Measurements from ENCODE around the gene DSG2.

Gene DSG2

DNA sequence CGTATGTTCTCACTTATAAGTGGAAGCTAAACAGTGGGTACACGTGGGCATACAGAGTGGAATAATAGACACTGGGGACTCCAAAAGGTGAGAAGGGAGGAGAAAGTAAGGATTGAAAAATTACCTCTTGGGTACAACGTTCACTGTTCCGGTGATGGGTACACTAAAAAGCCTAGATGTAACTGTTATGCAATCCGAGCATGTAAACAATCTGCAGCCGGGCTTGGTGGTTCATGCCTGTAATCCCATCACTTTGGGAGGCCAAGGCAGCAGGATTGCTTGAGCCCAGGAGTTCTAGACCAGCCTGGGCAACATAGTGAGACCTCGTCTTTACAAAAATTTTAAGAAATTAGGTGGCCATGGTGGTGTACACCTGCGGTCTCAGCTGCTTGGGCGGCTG is 60.6 kb downstream of the DSG2 start:
- Histone ChIP-seq H3K4me3 (ENCODE audit: low read depth in 1 of 2, low read length in 2 of 2) (no peak overlapping the region), H3K4me1 (ENCODE audit: insufficient read depth, low read length) (no peaks in the 10 kb centered on the region), H3K36me3 (ENCODE audit: insufficient read depth, low read length) (no peaks in the 10 kb centered on the region), H3K27me3 (ENCODE audit: insufficient read depth, low read length, poor library complexity) (peaks cover 4% of the 10 kb centered on the region), H3K79me2 (ENCODE audit: insufficient read depth, low read length) (no peaks in the 10 kb centered on the region), H4K20me1 (ENCODE audit: insufficient read depth, low read length) (no peaks in the 10 kb centered on the region), H2AFZ (ENCODE audit: low read depth, low read length) (no peak overlapping the region), H3K9ac (ENCODE audit: low read depth, low read length) (no peak overlapping the region), H3K9me3 (ENCODE audit: insufficient read depth, low read length, severe bottlenecking) (no peaks in the 10 kb centered on the region), H3K4me2 (ENCODE audit: insufficient read depth, low read length) (no peak overlapping the region), H3K27ac (ENCODE audit: low read length) (no peak overlapping the region)
- ATAC-seq (ENCODE audit: insufficient read depth, low read depth) (no peak), DNase-seq (no peak)
- TF ChIP-seq, protein P1, sequence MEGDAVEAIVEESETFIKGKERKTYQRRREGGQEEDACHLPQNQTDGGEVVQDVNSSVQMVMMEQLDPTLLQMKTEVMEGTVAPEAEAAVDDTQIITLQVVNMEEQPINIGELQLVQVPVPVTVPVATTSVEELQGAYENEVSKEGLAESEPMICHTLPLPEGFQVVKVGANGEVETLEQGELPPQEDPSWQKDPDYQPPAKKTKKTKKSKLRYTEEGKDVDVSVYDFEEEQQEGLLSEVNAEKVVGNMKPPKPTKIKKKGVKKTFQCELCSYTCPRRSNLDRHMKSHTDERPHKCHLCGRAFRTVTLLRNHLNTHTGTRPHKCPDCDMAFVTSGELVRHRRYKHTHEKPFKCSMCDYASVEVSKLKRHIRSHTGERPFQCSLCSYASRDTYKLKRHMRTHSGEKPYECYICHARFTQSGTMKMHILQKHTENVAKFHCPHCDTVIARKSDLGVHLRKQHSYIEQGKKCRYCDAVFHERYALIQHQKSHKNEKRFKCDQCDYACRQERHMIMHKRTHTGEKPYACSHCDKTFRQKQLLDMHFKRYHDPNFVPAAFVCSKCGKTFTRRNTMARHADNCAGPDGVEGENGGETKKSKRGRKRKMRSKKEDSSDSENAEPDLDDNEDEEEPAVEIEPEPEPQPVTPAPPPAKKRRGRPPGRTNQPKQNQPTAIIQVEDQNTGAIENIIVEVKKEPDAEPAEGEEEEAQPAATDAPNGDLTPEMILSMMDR (IDR thresholded peaks at IDR 0.05; ENCODE audit: borderline replicate concordance, extremely low read depth, low read length, poor library complexity, severe bottlenecking) = no peak
- no peak for TF ChIP-seq EZH2 (IDR thresholded peaks at IDR 0.05; ENCODE audit: borderline replicate concordance, low read depth, low read length, severe bottlenecking)

DNA sequence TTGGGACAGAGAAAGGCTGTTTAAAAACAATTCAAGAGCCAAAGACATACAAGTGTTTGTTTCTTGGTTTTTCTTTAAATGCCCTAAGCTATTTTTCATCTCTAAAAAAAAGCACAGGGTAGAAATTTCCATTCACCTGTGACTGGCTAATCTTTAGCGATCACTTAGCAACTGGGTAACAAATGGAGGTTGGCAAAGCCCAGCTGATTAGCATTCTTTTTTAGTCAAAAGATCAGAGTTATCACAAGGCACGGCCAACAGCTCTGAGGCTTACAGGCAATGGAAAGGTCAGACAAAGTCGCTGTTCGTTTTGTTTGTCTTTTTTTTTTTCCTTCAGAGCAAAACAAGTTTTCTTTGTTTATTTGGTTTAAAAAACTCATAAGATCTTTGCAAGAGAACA is 64.7 kb downstream of the DSG2 start:
- DNase-seq (no peak), ATAC-seq (ENCODE audit: insufficient read depth, low read depth) (no peak)
- no peak overlapping the region for H3K4me3 ChIP-seq (ENCODE audit: low read depth in 1 of 2, low read length in 2 of 2)
- H3K27me3 ChIP-seq (ENCODE audit: insufficient read depth, low read length, poor library complexity) = peaks cover 4% of the 10 kb centered on the region
- no peak overlapping the region for H3K4me2 ChIP-seq (ENCODE audit: insufficient read depth, low read length)
- H3K36me3 ChIP-seq (ENCODE audit: insufficient read depth, low read length) = no peaks in the 10 kb centered on the region
- no peaks in the 10 kb centered on the region for H3K9me3 ChIP-seq (ENCODE audit: insufficient read depth, low read length, severe bottlenecking)
- H2AFZ ChIP-seq (ENCODE audit: low read depth, low read length) = no peak overlapping the region
- TF ChIP-seq EZH2 (IDR thresholded peaks at IDR 0.05; ENCODE audit: borderline replicate concordance, low read depth, low read length, severe bottlenecking) = no peak
- TF ChIP-seq, protein P1 (IDR thresholded peaks at IDR 0.05; ENCODE audit: borderline replicate concordance, extremely low read depth, low read length, poor library complexity, severe bottlenecking) = no peak
- no peaks in the 10 kb centered on the region; the same call in 1 of the 2 replicates for H4K20me1 ChIP-seq (ENCODE audit: insufficient read depth, low read length)
- H3K4me1 ChIP-seq (ENCODE audit: insufficient read depth, low read length) = no peaks in the 10 kb centered on the region
- H3K27ac ChIP-seq (ENCODE audit: low read length) = no peak overlapping the region
- no peaks in the 10 kb centered on the region for H3K79me2 ChIP-seq (ENCODE audit: insufficient read depth, low read length)
- no peak overlapping the region for H3K9ac ChIP-seq (ENCODE audit: low read depth, low read length)

DNA sequence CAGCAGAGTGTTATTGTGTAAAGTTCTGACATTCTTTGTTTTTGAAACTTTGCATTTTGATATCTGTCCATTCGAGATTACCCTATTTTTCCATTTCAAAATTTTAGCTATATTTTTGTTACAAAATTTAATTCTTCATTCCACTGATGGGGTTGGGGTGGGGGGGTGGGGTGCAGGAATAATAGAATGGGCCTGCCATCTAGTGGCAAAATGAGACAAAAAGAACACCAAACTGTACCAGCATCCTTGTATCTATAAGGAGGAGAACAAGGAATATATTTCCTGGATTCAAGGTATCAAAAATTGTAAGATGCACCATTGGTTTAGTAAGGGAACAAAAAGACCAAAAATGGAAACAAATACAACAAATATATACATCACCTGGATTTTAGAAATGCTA is 65.8 kb downstream of the DSG2 start:
- H2AFZ ChIP-seq (ENCODE audit: low read depth, low read length) = no peak overlapping the region
- no peak overlapping the region for H3K27ac ChIP-seq (ENCODE audit: low read length)
- H3K9me3 ChIP-seq (ENCODE audit: insufficient read depth, low read length, severe bottlenecking) = no peaks in the 10 kb centered on the region
- H3K36me3 ChIP-seq (ENCODE audit: insufficient read depth, low read length) = no peaks in the 10 kb centered on the region
- H3K27me3 ChIP-seq (ENCODE audit: insufficient read depth, low read length, poor library complexity) = peaks cover 4% of the 10 kb centered on the region
- DNase-seq (no peak), ATAC-seq (ENCODE audit: insufficient read depth, low read depth) (no peak)
- no peak overlapping the region for H3K9ac ChIP-seq (ENCODE audit: low read depth, low read length)
- no peak overlapping the region for H3K4me3 ChIP-seq (ENCODE audit: low read depth in 1 of 2, low read length in 2 of 2)
- H3K4me1 ChIP-seq (ENCODE audit: insufficient read depth, low read length) = no peaks in the 10 kb centered on the region
- H3K4me2 ChIP-seq (ENCODE audit: insufficient read depth, low read length) = no peak overlapping the region
- no peak for TF ChIP-seq EZH2 (IDR thresholded peaks at IDR 0.05; ENCODE audit: borderline replicate concordance, low read depth, low read length, severe bottlenecking)
- TF ChIP-seq, protein P1 (IDR thresholded peaks at IDR 0.05; ENCODE audit: borderline replicate concordance, extremely low read depth, low read length, poor library complexity, severe bottlenecking) = peak; percentile 8
- no peaks in the 10 kb centered on the region; the same call in 1 of the 2 replicates for H4K20me1 ChIP-seq (ENCODE audit: insufficient read depth, low read length)
- no peaks in the 10 kb centered on the region for H3K79me2 ChIP-seq (ENCODE audit: insufficient read depth, low read length)

DNA sequence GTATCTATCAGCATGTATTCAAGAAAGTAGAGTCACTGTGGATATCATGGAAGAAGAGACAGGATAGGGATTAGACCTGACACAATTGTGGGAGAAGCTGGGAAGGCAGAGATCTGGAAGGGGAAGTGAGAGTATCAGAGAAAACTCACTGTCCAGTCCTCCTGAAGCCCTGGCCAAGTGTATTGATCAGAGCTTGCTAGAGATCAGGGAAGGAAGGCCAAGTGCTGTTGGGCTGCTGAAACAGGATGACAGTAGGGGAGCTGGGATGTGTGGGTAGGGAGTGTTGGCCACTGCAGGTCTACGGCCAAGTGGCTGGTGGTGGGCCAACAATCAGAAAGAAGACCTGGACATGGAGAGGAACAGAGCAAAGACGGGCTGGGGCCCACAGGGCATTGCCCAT is 67.4 kb downstream of the DSG2 start:
- DNase-seq = no peak
- Histone ChIP-seq H3K27me3 (ENCODE audit: insufficient read depth, low read length, poor library complexity) (peaks cover 4% of the 10 kb centered on the region), H2AFZ (ENCODE audit: low read depth, low read length) (no peak overlapping the region), H3K36me3 (ENCODE audit: insufficient read depth, low read length) (no peaks in the 10 kb centered on the region), H3K9me3 (ENCODE audit: insufficient read depth, low read length, severe bottlenecking) (no peaks in the 10 kb centered on the region), H3K9ac (ENCODE audit: low read depth, low read length) (no peak overlapping the region), H3K4me2 (ENCODE audit: insufficient read depth, low read length) (no peak overlapping the region), H3K4me1 (ENCODE audit: insufficient read depth, low read length) (no peaks in the 10 kb centered on the region), H4K20me1 (ENCODE audit: insufficient read depth, low read length) (no peaks in the 10 kb centered on the region; the same call in 1 of the 2 replicates), H3K4me3 (ENCODE audit: low read depth in 1 of 2, low read length in 2 of 2) (no peak overlapping the region), H3K27ac (ENCODE audit: low read length) (no peak overlapping the region), H3K79me2 (ENCODE audit: insufficient read depth, low read length) (no peaks in the 10 kb centered on the region)
- TF ChIP-seq EZH2 (IDR thresholded peaks at IDR 0.05; ENCODE audit: borderline replicate concordance, low read depth, low read length, severe bottlenecking) = no peak
- TF ChIP-seq, protein P1 (IDR thresholded peaks at IDR 0.05; ENCODE audit: borderline replicate concordance, extremely low read depth, low read length, poor library complexity, severe bottlenecking) = no peak
- ATAC-seq (ENCODE audit: insufficient read depth, low read depth) = no peak
